ENCODE results near the gene CREB3. TPM values are rescaled to one million over a fixed set of nuclear protein-coding genes. Genes with fewer than 3 reads are reported as not detected.

Gene CREB3
- total RNA-seq, 4 donors from 2014 or later: 30.5 to 105 (median 47.2) TPM

DNA sequence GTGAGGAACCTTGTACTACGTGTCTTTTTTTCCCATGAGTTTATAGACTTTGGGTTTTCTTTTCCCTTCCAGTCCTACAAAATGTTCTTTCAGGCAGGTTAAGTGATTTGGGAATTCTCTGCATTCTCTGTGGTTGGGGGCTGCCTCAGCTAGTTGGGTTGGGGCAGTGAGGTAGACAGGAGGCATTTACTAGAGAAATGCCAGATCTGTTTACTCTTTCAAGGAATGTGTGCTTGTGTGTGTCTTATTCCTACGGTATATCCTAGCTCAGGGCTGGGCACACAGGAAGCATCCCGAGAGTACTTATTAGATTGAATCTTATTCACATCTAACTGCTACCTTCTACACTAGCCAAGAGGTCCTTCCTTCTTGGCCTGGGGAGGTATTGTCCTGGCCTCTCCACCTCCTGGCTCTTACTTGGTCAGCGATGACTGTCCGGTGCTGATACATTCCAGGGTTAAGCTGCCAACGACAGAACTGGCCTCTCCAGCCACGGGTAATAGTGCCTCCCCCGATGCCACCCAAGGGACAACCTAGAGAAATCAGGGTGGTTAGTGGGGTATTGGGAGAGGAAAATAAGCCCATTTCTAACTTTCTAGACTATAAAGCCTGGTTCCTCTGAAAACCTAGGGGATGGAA is 11.5 kb downstream of the CREB3 start:
- Histone ChIP-seq H3K9me3 (no peaks in the 10 kb centered on the region), H3K36me3 (no peaks in the 10 kb centered on the region), H3K4me1 (peaks cover 0 to 15% of the 10 kb centered on the region in 2 donors), H3K27ac (no peak overlapping the region), H3K27me3 (no peaks in the 10 kb centered on the region), H3K4me3 (no peak overlapping the region)
- intact Hi-C loops (cut with DNase I; ENCODE audit: low total_unique reads): no loop called here
- DNase-seq: no peak
- TF ChIP-seq POLR2A (IDR thresholded peaks at IDR 0.05): no peak
- TF ChIP-seq, protein P1, sequence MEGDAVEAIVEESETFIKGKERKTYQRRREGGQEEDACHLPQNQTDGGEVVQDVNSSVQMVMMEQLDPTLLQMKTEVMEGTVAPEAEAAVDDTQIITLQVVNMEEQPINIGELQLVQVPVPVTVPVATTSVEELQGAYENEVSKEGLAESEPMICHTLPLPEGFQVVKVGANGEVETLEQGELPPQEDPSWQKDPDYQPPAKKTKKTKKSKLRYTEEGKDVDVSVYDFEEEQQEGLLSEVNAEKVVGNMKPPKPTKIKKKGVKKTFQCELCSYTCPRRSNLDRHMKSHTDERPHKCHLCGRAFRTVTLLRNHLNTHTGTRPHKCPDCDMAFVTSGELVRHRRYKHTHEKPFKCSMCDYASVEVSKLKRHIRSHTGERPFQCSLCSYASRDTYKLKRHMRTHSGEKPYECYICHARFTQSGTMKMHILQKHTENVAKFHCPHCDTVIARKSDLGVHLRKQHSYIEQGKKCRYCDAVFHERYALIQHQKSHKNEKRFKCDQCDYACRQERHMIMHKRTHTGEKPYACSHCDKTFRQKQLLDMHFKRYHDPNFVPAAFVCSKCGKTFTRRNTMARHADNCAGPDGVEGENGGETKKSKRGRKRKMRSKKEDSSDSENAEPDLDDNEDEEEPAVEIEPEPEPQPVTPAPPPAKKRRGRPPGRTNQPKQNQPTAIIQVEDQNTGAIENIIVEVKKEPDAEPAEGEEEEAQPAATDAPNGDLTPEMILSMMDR (IDR thresholded peaks at IDR 0.05): no peak

DNA sequence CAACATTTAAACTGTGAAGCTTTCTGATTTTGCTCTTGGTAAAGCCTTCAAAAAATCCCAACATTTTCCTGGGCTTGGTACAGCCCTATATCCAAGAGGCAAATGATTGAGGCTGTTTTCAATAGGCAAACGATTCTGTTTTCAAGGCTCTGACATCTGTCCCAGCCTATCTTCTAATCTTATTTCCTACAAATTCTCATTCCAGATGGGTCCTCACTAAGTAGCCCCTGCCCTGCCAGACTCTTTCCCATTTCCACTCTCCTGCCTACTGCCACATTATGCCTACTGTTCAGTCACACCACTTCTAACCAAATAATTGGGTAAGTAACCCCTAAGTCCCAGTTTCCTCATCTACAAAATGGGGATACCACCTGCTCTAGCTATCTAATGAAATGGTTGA is 13.1 kb downstream of the CREB3 start:
- Histone ChIP-seq H3K36me3 (no peaks in the 10 kb centered on the region), H3K4me3 (no peak overlapping the region), H3K27me3 (no peaks in the 10 kb centered on the region), H3K27ac (no peak overlapping the region), H3K4me1 (peaks cover 0 to 18% of the 10 kb centered on the region in 2 donors), H3K9me3 (no peaks in the 10 kb centered on the region)
- TF ChIP-seq POLR2A (IDR thresholded peaks at IDR 0.05): no peak
- TF ChIP-seq, protein P1 (IDR thresholded peaks at IDR 0.05): no peak
- no peak for DNase-seq
- intact Hi-C loops (cut with DNase I; ENCODE audit: low total_unique reads): no loop called here

DNA sequence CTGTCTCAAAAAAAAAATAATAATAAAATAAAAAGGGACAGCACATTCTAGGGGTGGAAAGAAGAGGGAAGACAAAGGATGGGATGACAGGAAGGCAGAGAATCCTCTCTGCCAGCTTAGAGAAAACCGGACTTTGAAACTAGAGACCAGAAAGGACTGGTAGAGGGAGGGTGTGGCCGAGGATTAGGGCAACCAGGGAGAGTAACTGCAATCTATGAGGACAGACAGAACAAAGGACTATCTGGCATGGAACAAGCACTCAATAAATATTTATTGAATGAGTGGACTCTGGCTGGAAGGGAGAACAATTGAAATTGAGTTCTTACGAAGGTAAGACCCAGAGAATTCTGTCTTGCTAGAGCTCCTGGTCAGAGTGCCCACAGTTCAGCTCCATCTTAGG is 14.1 kb downstream of the CREB3 start:
- Histone ChIP-seq H3K9me3 (no peaks in the 10 kb centered on the region), H3K4me1 (peaks cover 0 to 18% of the 10 kb centered on the region in 2 donors), H3K27ac (no peak overlapping the region), H3K4me3 (peak overlapping the region; percentile 66 to 91), H3K27me3 (no peaks in the 10 kb centered on the region), H3K36me3 (no peaks in the 10 kb centered on the region)
- no peak for DNase-seq
- intact Hi-C loops (cut with DNase I; ENCODE audit: low total_unique reads): no loop called here
- TF ChIP-seq, protein P1 (IDR thresholded peaks at IDR 0.05): no peak

DNA sequence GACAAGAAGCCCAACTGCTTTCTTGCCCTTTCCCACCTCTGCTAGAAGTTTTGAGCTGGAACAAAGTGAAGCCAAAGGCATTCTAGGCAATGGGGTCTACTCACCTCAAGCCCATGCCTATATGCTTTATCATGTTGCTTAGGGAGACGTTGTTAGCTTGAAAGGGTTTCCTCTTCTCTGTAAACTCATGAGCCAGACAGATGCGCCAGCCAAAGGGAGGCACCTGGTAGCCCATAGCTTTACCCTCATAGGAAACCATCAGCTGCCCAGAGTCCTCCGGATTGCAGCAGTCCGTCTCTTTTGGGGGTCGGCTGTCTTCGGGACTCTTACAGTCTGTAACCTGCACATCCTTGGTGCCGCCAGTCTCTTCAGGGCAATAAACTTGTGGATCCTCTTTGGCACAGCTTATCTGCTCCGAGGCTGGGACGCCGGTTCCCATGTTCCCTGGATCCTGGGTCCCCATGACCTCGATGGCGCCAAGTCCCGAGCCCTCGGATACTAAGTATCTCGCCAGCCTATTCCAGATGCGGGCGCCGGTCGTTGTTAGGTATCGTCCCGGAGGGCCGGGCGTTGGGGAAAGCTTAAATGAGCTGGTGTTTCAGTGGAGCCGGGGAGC is 15.9 kb downstream of the CREB3 start:
- intact Hi-C loops (cut with DNase I; ENCODE audit: low total_unique reads): no loop called here
- Histone ChIP-seq H3K27me3 (no peaks in the 10 kb centered on the region), H3K9me3 (no peaks in the 10 kb centered on the region), H3K4me1 (peaks cover 0 to 18% of the 10 kb centered on the region in 2 donors), H3K4me3 (peak overlapping the region; percentile 66 to 91), H3K27ac (peak overlapping the region; percentile 83 to 90), H3K36me3 (no peaks in the 10 kb centered on the region)
- no peak for DNase-seq
- TF ChIP-seq, protein P1 (IDR thresholded peaks at IDR 0.05): no peak
- TF ChIP-seq POLR2A (IDR thresholded peaks at IDR 0.05): no peak

DNA sequence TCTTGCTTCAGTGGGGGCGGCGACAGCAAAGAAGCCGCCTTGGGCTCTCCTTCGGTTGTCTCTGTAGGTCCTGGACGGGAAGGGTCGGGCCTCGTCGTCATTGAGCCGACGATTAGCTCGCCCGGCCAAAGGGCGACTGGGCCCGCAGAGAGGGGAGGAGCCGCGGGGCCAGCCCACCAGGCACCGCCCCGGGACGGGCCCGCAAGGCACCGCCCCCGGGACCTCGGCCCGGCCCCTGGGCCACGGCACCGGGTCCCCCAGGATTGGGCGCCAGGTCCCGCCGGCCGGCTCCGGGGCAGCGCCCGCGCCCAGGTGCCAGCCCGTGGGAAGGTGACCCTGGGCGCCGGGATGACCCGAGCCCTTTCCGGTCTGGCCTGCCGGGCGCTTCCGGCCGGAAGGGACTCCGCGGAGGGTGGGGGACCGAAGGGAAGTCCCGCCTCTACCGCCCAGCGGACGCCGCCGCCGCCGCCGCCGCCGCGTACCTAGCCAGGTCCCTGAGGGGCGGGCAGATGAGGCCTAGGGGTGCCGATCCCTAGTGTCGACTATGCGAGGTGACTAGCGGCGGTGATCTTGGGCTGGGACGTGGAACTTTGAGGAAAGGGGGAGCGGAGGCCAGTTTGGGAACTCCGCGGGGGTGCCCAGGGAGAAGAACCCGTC is 16.5 kb downstream of the CREB3 start, which contains the start of the genes GBA2 and RGP1:
Gene GBA2 (minus strand): TSS at position 371 of the 657 bp plus-strand sequence. CDS start 524 bp downstream, outside the sequence.
Gene RGP1 (plus strand): TSS at position 430 of the 657 bp plus-strand sequence. CDS start 469 bp downstream, outside the sequence.
- Histone ChIP-seq H3K27me3 (no peaks in the 10 kb centered on the region), H3K36me3 (no peaks in the 10 kb centered on the region), H3K9me3 (no peaks in the 10 kb centered on the region), H3K4me3 (peak within 1 kb of the TSS; percentile 66 to 91), H3K4me1 (peaks cover 0 to 18% of the 10 kb centered on the region in 2 donors), H3K27ac (peak within 1 kb of the TSS; percentile 83 to 90)
- intact Hi-C loops (cut with DNase I; ENCODE audit: low total_unique reads): no loop called here
- TF ChIP-seq, protein P1 (IDR thresholded peaks at IDR 0.05): peak in 2 of 4 experiments; percentile 2 to 5
- peak; percentile 55 to 78 for TF ChIP-seq POLR2A (IDR thresholded peaks at IDR 0.05)
- peak; percentile 75 to 81 for DNase-seq
